ENCODE measurements around the gene CASTOR2. TPM values are rescaled to one million over a fixed set of nuclear protein-coding genes. Genes with fewer than 3 reads are reported as not detected.
"Not testable (repeated sequence)": the region's sequence is repeated elsewhere in the genome, so short reads cannot be mapped to it uniquely, and the experiment has no call there.

The CASTOR2 gene
- total and polyA plus RNA-seq, 2 donors (not counting 3 experiments of a cell fraction or from before 2014, with no cell fraction given), result 9.6 to 25.1 TPM

DNA sequence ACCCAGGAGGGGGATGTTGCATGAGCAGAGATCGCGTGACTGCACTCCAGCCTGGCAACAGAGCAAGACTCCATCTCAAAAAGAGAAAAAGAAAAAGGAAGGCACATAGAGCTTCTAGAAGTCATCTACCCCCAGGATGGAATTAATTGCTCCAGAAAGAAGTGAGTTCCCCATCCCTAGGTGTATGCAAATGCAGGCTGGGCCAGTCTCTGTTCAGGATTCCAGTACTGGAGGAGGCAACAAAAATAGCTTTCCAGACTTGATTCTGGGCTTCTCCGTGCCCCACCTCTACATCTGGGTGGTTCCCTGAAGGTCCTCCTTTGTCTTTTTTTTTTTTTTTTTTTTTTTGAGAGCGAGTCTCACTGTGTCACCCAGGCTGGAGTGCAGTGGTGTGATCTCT lies 28.6 kb downstream of the CASTOR2 start:
- no peak for TF ChIP-seq MYC (IDR thresholded peaks at IDR 0.05; ENCODE audit: low read depth, low read length)
- TF ChIP-seq JUN (IDR thresholded peaks at IDR 0.05; ENCODE audit: borderline replicate concordance, insufficient read depth, insufficient read length, low read depth), result no peak
- no peak for TF ChIP-seq POLR2A (IDR thresholded peaks at IDR 0.05; ENCODE audit: low read depth, low read length)
- no peak for TF ChIP-seq EZH2 (IDR thresholded peaks at IDR 0.05; ENCODE audit: borderline replicate concordance, low read depth, low read length, severe bottlenecking)
- no peak for TF ChIP-seq GATA2 (IDR thresholded peaks at IDR 0.05; ENCODE audit: insufficient read depth, insufficient read length, low read depth, low read length)
- TF ChIP-seq POLR2AphosphoS5 (IDR thresholded peaks at IDR 0.05; ENCODE audit: insufficient read depth, low read depth, low read length), result no peak
- TF ChIP-seq, protein P1, sequence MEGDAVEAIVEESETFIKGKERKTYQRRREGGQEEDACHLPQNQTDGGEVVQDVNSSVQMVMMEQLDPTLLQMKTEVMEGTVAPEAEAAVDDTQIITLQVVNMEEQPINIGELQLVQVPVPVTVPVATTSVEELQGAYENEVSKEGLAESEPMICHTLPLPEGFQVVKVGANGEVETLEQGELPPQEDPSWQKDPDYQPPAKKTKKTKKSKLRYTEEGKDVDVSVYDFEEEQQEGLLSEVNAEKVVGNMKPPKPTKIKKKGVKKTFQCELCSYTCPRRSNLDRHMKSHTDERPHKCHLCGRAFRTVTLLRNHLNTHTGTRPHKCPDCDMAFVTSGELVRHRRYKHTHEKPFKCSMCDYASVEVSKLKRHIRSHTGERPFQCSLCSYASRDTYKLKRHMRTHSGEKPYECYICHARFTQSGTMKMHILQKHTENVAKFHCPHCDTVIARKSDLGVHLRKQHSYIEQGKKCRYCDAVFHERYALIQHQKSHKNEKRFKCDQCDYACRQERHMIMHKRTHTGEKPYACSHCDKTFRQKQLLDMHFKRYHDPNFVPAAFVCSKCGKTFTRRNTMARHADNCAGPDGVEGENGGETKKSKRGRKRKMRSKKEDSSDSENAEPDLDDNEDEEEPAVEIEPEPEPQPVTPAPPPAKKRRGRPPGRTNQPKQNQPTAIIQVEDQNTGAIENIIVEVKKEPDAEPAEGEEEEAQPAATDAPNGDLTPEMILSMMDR (IDR thresholded peaks at IDR 0.05; ENCODE audit: extremely low read depth in 1 of 2, insufficient read depth in 1 of 2, low read depth in 1 of 2, low read length in 2 of 2), result no peak
- no peak for TF ChIP-seq FOS (IDR thresholded peaks at IDR 0.05; ENCODE audit: borderline replicate concordance, insufficient read depth, low read length)
- TF ChIP-seq MAX (IDR thresholded peaks at IDR 0.05; ENCODE audit: insufficient read depth, insufficient read length), result no peak
- BruUV-seq (replicated peaks), result no TSS peak
- no peak overlapping the region for H3K9ac ChIP-seq (replicated peaks; ENCODE audit: extremely low read depth, insufficient read depth, low read length)
- FAIRE-seq, result no peak
- intact Hi-C loops (cut with micrococcal nuclease), result no loop called here
- H3K36me3 ChIP-seq (ENCODE audit: control insufficient read depth in 2 of 2, extremely low read depth in 1 of 2, insufficient read depth in 2 of 2, low read length in 2 of 2), result no peaks in the 10 kb centered on the region
- peaks cover 2% of the 10 kb centered on the region for H3K4me1 ChIP-seq (ENCODE audit: control insufficient read depth, extremely low read depth, insufficient read depth, low read length)
- no peak overlapping the region for H3K4me3 ChIP-seq (replicated peaks in 1 of 3; ENCODE audit: insufficient read depth in 1 of 3, low read depth in 1 of 3, low read length in 3 of 3)
- no peaks in the 10 kb centered on the region for H3K79me2 ChIP-seq (ENCODE audit: control insufficient read depth, insufficient read depth, low read length)
- H3K9me3 ChIP-seq (replicated peaks; ENCODE audit: control insufficient read depth, insufficient read depth, low read length), result no peaks in the 10 kb centered on the region
- ChIA-PET POLR2A (no interaction called here), CTCF (no interaction called here)
- H3K27ac ChIP-seq (ENCODE audit: insufficient read depth, low read depth, low read length), result no peak overlapping the region
- H3K9me1 ChIP-seq (replicated peaks; ENCODE audit: control insufficient read depth, extremely low read depth, insufficient read depth, low read length), result no peaks in the 10 kb centered on the region
- no peaks in the 10 kb centered on the region for H3K27me3 ChIP-seq (ENCODE audit: control insufficient read depth in 2 of 2, insufficient read depth in 2 of 2, low read length in 2 of 2)
- H2AFZ ChIP-seq (ENCODE audit: low read depth, low read length), result no peak overlapping the region
- H4K20me1 ChIP-seq (replicated peaks; ENCODE audit: control insufficient read depth, extremely low read depth, insufficient read depth, low read length), result no peaks in the 10 kb centered on the region
- no peak for DNase-seq (ENCODE audit: low read depth, low spot score)
- dilution Hi-C loops (cut with MboI; ENCODE audit: extremely low pct_ligation_motif_present, low sequenced_read_pairs), result no loop called here
- H3K4me2 ChIP-seq (ENCODE audit: insufficient read depth, low read length), result no peak overlapping the region

DNA sequence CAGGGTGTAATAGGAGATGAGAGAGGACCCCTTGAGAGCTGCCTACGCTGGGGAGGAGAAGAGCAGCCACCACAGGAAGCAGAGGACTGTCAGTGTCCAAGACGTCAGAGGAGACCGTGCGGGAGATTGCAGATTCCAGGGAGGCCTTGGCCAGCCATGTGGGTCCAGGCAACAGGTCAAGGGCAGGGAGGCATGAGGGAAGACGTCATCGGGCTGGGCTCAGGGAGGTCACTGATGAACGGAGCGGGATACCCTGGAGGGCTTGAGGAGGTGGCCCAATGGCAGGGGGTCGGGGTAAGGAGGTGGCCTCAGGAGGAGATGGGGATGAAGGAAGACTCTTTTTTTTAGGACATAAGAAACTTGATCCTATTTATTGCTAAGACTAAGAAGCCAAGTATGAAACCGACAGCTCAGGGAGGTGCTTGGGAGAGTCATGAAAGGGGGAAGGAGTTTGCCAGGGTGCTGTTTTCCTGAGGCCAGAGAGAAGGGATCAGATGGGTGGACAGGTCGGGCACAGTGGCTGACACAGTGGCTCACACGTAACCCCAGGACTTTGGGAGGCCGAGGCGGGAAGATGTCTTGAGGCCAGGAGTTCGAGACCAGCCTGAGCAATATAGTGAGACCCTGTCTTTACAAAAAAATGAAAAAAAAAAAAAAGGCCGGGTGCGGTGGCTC lies 30.5 kb downstream of the CASTOR2 start:
- H3K36me3 ChIP-seq (ENCODE audit: control insufficient read depth in 2 of 2, extremely low read depth in 1 of 2, insufficient read depth in 2 of 2, low read length in 2 of 2); FAIRE-seq; H3K4me1 ChIP-seq (ENCODE audit: control insufficient read depth, extremely low read depth, insufficient read depth, low read length); H3K4me3 ChIP-seq (replicated peaks in 1 of 3; ENCODE audit: insufficient read depth in 1 of 3, low read depth in 1 of 3, low read length in 3 of 3); CTCF ChIA-PET; H3K79me2 ChIP-seq (ENCODE audit: control insufficient read depth, insufficient read depth, low read length); H3K9me1 ChIP-seq (replicated peaks; ENCODE audit: control insufficient read depth, extremely low read depth, insufficient read depth, low read length); H3K4me2 ChIP-seq (ENCODE audit: insufficient read depth, low read length); dilution Hi-C loops (cut with MboI; ENCODE audit: extremely low pct_ligation_motif_present, low sequenced_read_pairs); H3K9ac ChIP-seq (replicated peaks; ENCODE audit: extremely low read depth, insufficient read depth, low read length); intact Hi-C loops (cut with micrococcal nuclease); H3K9me3 ChIP-seq (replicated peaks; ENCODE audit: control insufficient read depth, insufficient read depth, low read length); H3K27me3 ChIP-seq (ENCODE audit: control insufficient read depth in 2 of 2, insufficient read depth in 2 of 2, low read length in 2 of 2); H2AFZ ChIP-seq (ENCODE audit: low read depth, low read length); H4K20me1 ChIP-seq (replicated peaks; ENCODE audit: control insufficient read depth, extremely low read depth, insufficient read depth, low read length); BruUV-seq (replicated peaks); DNase-seq (ENCODE audit: low read depth, low spot score); POLR2A ChIA-PET; H3K27ac ChIP-seq (ENCODE audit: insufficient read depth, low read depth, low read length): not testable (repeated sequence)

DNA sequence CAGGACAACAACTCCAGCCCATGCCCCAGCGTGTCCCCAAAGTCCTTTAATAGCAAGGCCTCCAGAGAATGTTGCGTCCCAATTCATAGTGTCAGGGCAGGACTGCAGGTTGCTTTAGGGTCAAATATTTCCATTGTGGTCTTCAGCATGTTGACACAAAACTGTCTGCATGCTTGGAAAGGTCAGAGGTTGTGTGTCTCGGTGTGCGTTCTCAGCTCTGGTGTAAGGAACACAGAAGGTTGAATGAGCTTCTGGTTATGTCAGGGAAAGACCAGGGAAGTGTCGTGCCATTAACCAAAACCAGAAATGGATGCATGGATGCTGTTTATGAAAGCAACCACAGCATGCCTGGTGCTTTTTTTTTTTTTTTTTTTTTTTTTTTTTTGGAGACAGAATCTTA lies 31.9 kb downstream of the CASTOR2 start:
- FAIRE-seq; H2AFZ ChIP-seq (ENCODE audit: low read depth, low read length); DNase-seq (ENCODE audit: low read depth, low spot score); H3K79me2 ChIP-seq (ENCODE audit: control insufficient read depth, insufficient read depth, low read length); dilution Hi-C loops (cut with MboI; ENCODE audit: extremely low pct_ligation_motif_present, low sequenced_read_pairs); H4K20me1 ChIP-seq (replicated peaks; ENCODE audit: control insufficient read depth, extremely low read depth, insufficient read depth, low read length); H3K9me3 ChIP-seq (replicated peaks; ENCODE audit: control insufficient read depth, insufficient read depth, low read length); H3K27ac ChIP-seq (ENCODE audit: insufficient read depth, low read depth, low read length); BruUV-seq (replicated peaks); H3K4me1 ChIP-seq (ENCODE audit: control insufficient read depth, extremely low read depth, insufficient read depth, low read length); intact Hi-C loops (cut with micrococcal nuclease); H3K4me2 ChIP-seq (ENCODE audit: insufficient read depth, low read length); H3K9ac ChIP-seq (replicated peaks; ENCODE audit: extremely low read depth, insufficient read depth, low read length); H3K36me3 ChIP-seq (ENCODE audit: control insufficient read depth in 2 of 2, extremely low read depth in 1 of 2, insufficient read depth in 2 of 2, low read length in 2 of 2); H3K9me1 ChIP-seq (replicated peaks; ENCODE audit: control insufficient read depth, extremely low read depth, insufficient read depth, low read length); H3K4me3 ChIP-seq (replicated peaks in 1 of 3; ENCODE audit: insufficient read depth in 1 of 3, low read depth in 1 of 3, low read length in 3 of 3); POLR2A ChIA-PET; H3K27me3 ChIP-seq (ENCODE audit: control insufficient read depth in 2 of 2, insufficient read depth in 2 of 2, low read length in 2 of 2): not testable (repeated sequence)
- CTCF ChIA-PET, result interaction anchor here (1.2 kb wide), 1 partner anchor 50 kb away, joined by 3 read pairs; no protein-coding TSS in a partner anchor

Measured in endothelial cell of umbilical vein (primary cell).